GM20431 (cell line): Measurements from ENCODE around the gene EIF3I.
"Not testable (repeated sequence)": the region's sequence is repeated elsewhere in the genome, so short reads cannot be mapped to it uniquely, and the experiment has no call there.

Experiments used
- in situ Hi-C: fragments of 300-500 bp; cut with MseI, MboI; formaldehyde crosslinking; loops from one replicate; pipeline ENCODE4 v1.15.0; 2020; ENCODE audit warnings: low sequenced_read_pairs; ENCODE audit not compliant: unreplicated experiment

The EIF3I gene

DNA sequence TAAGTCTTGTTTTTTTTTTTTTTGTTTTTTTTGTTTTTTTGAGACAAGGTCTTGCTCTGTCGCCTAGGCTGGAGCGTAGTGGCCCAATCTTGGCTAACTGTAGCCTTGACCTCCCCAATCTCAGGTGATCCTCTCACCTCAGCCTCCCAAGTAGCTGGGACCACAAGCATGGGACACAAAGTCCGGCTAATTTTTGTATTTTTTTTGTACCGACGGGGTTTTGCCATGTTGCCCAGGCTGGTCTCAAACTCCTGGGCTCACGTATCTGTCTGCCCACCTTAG lies 35.0 kb downstream of the EIF3I start:
- in situ Hi-C loops: no loop called here

DNA sequence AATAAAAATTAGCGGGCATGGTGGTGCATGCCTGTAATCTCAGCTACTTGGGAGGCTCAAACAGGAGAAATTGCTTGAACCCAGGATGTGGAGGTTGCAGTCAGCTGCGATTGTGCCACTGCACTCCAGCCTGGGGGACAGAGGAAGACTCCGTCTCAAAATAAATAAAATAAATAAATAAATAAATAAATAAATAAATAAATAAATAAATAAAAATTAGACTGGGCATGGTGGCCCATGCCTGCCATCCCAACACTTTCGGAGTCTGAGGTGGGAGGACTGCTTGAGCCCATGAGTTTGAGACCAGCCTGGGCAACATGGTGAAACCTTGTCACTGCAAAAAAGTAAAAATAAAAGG lies 41.0 kb downstream of the EIF3I start:
- in situ Hi-C loops: not testable (repeated sequence)

DNA sequence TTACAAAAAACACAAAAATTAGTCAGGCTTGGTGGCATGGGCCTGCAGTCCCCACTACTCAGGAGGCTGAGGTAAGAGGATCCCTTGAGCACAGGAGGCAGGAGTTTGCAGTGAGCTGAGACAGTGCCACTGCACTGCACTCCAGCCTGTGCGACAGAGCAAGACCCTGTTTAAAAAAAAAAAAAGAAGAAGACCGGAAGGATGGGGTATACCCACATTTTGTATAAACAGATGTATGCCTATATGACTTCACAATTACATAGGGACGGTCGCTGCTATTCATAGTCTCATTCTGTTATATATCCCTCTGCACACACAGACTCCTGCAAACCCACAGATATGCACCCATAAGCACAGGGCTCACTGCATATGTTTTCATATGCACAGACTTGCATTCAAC lies 41.5 kb downstream of the EIF3I start:
- in situ Hi-C loops: no loop called here

DNA sequence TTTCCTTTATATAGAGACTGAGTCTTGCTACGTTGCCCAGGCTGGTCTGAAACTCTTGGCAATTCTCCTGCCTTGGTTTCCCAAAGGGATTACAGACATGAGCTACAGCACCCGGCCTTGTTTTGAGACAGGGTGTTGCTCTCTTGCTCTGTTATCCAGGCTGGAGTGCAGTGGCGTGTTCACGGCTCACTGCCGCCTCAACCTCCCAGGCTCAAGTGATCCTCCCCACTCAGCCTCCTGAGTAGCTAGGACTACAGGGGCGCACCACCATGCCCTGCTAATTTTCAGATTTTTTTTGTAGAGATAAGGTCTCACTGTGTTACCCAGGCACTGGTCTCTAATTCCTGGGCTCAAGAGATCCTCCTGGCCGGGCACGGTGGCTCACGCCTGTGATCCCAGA lies 43.6 kb downstream of the EIF3I start:
- in situ Hi-C loops: no loop called here

DNA sequence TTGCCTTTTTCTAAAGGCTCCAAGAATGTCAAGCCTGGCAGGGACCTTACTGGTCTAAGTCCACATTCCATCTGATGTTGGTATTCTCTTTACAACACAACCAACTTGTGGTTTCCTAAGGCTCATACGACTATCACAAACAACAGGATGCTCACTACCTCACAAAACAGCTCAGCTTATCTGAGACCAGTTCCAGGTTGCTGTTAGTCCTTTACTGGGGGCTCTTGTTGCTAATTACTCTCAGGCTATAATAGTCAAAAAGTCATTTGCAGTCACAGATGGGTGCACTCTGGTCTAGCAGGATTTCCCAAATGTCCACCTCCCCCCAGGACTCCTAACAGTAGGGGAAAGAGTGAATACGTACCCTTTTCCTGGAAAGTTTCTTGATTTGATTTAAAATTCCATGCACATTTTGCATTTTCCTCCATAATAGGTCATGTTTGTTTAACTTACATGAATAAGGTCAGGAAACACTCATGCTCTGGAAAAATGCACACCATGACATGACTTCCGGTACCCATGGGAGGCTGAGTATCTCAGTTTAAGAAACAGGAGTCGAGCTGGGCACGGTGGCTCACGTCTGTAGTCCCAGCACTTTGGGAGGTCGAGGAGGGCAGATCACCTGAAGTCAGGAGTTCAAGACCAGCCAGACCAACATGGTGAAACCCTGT lies 44.8 kb downstream of the EIF3I start:
- in situ Hi-C loops: no loop called here

DNA sequence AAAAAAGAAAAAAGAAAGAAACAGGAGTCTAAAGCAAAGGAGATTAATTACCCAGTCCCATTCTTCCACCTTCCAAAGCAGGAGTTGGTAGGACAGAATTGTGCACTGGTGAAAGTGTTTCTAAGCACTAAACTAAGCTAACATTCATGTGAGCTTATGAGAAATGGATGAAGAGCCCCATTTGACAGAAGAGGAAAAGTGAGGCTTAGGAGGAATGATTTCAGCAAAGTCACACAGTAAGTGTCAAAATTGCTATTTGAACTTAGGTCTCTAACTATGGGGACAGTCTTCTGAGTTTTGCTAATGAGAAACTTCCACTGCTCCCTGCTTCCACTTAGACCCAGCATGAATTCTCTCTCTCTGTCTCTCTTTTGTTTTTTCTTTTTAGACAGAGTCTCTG lies 47.5 kb downstream of the EIF3I start:
- in situ Hi-C loops: no loop called here

DNA sequence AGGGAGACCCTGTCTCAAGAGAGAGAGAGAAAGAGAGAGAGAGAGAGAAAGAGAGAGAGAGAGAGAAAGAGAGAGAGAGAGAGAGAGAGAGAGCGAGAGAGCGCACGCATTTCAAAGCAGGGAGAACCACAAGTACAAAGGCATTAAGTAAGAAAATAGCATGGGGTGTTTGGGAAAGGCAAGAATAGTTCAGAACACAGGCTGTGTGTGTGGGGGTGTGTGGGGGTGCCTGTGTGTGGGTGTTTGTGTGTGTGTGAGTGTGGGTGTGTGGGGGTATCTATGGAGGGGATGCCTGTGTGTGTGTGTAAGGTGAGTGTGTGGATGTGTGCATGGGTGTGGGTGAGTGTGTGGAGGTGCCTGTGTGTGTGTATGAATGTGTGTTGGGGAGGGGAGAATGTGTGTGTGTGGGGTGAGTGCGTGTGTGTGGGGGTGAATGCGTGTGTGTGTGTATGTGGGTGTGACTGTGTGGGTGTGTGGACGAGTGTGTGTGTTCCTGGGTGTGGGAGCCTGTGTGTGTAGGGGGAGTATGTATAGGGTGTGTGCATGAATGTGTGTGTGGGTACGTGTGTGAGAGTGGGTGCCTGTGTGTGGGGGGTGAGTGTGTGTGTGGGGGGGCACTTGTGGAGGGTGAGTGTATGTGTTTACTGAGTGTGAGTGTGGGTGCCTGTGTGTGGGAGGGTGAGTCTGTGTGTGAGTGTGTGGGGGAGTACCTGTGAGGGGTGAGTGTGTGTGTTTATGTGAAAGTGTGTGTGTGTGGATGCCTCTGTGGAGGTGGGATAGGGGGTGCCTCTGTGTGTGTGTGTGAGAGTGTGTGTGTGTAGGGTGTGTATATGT lies 50.6 kb downstream of the EIF3I start:
- in situ Hi-C loops: no loop called here

DNA sequence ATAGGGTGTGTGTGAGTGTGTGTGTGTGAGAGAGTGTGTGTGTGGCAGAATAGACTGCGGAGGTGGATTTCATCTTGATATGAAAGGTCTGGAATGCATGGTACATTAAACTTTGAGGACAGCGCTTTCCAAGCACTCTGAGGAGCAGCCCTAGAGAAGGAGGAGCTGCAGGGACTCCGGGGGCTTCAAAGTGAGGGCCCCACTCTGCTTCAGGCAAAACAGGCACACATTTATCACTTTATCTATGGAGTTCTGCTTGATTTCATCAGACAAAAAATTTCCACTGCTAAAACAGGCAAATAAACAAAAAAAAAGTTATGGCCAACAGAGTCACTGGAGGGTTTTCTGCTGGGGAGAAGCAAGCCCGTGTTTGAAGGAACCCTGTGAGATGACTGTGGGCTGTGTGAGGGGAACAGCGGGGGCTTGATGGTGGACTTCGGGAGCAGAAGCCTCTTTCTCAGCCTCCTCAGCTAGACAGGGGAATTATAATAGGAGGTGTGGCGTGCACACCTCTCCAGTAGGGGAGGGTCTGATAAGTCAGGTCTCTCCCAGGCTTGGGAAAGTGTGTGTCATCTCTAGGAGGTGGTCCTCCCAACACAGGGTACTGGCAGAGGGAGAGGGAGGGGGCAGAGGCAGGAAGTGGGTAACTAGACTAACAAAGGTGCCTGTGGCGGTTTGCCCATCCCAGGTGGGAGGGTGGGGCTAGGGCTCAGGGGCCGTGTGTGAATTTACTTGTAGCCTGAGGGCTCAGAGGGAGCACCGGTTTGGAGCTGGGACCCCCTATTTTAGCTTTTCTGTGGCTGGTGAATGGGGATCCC lies 51.4 kb downstream of the EIF3I start:
- in situ Hi-C loops: no loop called here

DNA sequence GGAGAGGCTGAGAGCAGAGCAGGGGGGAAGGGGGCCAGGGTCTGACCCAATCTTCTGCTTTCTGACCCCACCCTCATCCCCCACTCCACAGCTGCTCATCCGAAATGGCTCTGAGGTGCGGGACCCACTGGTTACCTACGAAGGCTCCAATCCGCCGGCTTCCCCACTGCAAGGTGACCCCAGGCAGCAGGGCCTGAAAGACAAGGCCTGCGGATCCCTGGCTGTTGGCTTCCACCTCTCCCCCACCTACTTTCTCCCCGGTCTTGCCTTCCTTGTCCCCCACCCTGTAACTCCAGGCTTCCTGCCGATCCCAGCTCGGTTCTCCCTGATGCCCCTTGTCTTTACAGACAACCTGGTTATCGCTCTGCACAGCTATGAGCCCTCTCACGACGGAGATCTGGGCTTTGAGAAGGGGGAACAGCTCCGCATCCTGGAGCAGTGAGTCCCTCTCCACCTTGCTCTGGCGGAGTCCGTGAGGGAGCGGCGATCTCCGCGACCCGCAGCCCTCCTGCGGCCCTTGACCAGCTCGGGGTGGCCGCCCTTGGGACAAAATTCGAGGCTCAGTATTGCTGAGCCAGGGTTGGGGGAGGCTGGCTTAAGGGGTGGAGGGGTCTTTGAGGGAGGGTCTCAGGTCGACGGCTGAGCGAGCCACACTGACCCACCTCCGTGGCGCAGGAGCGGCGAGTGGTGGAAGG lies 52.6 kb downstream of the EIF3I start:
- in situ Hi-C loops: no loop called here

DNA sequence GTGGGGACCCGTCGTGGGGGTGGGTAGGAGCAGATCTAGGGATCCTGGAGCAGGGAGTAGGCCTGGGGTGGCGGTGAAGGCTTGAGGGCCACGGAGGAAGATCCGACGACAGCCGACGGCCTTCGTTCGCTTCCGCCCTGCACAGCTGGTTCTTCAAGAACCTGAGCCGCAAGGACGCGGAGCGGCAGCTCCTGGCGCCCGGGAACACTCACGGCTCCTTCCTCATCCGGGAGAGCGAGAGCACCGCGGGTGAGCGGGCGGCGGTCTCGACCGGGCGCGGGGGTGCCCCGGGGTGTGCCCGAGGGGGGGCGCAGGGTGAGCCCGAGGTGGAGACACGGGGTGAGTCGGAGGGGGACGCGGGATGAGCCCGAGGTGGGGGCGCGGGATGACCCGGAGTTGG lies 53.2 kb downstream of the EIF3I start:
- in situ Hi-C loops: no loop called here

DNA sequence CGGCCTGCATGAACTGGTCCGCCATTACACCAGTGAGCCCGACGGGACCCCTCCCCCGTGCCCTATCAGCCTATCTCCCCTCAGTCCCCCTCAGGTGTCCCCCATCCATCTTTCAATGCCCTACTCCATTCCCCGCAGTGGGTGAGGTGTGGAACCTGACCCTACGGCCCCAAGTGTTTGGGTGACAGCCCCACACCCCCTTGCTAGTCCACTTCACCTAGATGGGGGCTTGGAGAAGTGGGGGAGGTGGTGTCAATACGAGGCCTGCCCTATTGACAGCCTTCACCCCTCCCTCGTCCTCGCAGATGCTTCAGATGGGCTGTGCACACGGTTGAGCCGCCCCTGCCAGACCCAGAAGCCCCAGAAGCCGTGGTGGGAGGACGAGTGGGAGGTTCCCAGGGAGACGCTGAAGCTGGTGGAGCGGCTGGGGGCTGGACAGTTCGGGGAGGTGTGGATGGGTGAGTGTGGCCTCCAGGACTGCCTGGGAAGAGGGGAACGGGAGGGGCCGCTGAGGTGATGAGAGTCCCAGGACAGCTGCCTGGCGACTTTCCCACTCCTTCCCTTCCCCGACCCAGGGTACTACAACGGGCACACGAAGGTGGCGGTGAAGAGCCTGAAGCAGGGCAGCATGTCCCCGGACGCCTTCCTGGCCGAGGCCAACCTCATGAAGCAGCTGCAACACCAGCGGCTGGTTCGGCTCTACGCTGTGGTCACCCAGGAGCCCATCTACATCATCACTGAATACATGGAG lies 54.0 kb downstream of the EIF3I start:
- in situ Hi-C loops: no loop called here
